Jurkat, Clone E6-1 (cell line): ENCODE measurements around the gene TRAPPC12.

Experiments
- DNase-seq: peaks from one replicate; pipeline ENCODE4 v3.0.0-alpha.2; 2011; ENCODE audit warnings: low read depth, low spot score
- H3K4me3 ChIP-seq: 2 replicates; pipeline ENCODE4 v1.5.1; 2011; ENCODE audit warnings: mild to moderate bottlenecking, low read length, control low read depth, moderate library complexity

Gene TRAPPC12

DNA sequence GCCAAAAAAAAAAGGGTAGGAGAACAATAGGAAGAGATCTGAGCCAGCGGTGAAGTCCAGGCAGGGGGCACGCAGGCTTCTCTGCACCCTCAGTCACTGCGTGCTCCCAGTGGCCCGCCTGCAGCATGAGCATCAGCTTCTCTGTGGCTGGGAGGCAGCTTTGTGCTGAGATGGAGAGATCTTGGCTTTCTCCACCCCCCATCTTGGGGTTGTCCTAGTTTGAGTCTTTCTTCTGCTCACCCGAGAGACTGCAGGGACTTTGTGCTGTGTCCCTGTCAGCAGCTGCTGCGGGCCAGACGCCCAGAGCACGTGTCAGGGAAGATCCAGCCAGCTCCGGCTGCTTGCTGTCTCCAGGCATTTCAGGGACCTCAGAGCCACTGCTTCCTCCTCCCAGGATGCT lies 20.3 kb downstream of the TRAPPC12 start:
- H3K4me3 ChIP-seq = no peak overlapping the region
- DNase-seq = no peak

- no peak overlapping the region for H3K4me3 ChIP-seq
- DNase-seq = no peak
Observed at GRCh38 chr2:3403587-3404334, 24.3 kb downstream of the TRAPPC12 start.

DNA sequence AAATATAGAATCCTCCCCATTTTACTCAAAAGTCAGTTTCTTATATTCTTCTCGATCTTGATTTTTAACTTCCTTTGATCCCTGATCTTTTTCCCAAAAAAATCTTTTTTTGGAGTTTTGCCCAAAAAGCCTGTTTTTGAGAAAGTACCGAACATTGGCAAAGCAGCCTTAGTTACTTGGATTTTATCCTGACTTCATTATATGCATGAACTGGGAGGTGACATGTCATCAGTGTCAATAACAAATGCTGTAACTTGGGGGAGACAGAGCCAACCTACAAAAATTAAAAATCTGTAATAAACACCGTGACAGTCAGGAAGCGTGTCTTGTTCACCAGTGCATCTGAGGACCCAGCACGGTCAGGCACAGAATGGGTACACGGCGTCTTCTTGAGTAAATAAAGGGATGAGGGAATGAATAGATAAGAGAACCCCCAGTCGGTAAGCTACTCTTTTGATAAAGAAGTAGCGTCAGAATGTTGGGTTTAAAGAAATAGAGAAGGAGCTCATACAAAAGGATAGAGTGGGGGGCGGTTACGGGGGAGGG lies 24.9 kb downstream of the TRAPPC12 start:
- DNase-seq = no peak
- no peak overlapping the region for H3K4me3 ChIP-seq

DNA sequence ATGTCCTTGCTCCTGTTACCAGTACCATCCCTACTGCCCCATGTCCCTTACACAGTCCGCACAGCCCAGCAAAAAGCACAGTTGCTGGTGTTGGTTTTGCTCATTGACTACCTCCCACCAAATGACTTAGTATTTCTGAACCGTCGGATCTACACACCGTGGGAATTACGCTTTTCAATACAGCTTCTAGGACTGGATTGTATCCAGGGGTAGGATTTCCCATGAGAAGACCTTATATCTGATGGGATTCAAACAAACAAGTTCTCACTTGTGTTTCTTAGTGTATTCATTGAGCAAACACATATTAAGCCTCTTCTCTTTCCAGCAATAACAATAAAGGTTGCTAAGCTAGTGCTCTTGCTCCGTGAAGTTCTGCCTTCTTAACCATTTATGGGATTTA lies 25.8 kb downstream of the TRAPPC12 start:
- H3K4me3 ChIP-seq = no peak overlapping the region
- no peak for DNase-seq

DNA sequence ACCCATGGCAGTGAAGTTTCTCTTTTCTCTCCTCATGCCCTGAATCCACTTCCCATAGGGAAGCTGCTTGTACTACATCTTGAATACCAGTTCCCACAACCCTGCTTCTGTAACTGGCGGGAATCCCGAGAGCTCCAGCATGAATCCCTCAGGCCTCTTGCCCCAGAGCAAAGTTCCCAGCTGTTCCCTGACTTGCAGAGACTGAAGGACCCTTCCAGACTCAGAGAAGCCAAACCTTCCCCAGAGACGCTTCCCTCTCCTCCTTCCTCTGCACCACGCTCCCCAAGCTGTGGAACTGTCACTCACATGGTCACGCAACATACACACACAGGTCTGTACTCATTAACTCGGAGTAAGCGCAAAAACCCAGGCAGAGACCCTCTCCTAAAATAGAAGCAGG lies 26.4 kb downstream of the TRAPPC12 start:
- H3K4me3 ChIP-seq = no peak overlapping the region
- DNase-seq = no peak

- H3K4me3 ChIP-seq = no peak overlapping the region
- DNase-seq = no peak
Observed at GRCh38 chr2:3406501-3406900, 27.0 kb downstream of the TRAPPC12 start.

DNA sequence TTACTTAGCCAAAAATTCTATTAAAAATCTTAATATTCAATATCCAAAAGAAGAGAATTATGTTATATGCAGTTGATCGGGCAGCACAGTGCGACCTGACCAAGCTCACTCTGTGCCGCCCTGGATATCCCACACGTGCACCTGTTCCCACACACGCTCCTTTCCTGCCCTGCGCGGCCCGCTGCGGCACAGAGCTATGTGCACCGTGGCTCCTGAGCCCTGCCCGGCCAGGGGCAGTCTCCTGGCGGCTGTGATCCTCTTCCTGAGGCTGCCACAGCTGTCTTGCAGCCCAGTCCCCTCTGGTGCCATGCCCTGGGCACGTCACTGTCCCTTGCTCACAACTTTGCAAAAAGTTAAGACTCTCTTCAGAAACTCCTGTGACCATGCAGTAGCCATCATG lies 29.3 kb downstream of the TRAPPC12 start:
- DNase-seq = no peak

GRCh38 chr2:3409627-3410170 lies 30.2 kb downstream of the TRAPPC12 start:
- DNase-seq = no peak
- no peak overlapping the region for H3K4me3 ChIP-seq

More for the DNA sequence above, 29.3 kb downstream of the TRAPPC12 start:
- H3K4me3 ChIP-seq = no peak overlapping the region

DNA sequence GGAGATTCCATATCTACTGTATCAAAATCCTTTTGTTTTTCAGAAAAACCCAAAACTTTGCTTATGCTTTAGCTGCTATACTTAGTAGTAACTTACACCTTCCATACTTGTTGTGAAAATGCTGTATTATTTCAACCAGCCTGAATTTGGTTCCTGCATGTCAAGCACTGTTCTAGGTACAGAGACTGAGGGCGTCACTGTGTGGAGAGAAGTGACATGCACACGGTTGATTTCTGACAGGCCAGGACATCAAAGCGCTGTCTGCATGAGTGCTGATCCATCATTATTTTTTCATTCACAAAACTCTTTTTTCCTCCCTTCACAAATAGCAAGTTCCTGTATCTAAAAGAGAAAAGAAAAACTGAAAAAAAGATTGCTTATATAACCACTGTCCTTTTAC lies 31.6 kb downstream of the TRAPPC12 start:
- no peak for DNase-seq
- H3K4me3 ChIP-seq = no peak overlapping the region

DNA sequence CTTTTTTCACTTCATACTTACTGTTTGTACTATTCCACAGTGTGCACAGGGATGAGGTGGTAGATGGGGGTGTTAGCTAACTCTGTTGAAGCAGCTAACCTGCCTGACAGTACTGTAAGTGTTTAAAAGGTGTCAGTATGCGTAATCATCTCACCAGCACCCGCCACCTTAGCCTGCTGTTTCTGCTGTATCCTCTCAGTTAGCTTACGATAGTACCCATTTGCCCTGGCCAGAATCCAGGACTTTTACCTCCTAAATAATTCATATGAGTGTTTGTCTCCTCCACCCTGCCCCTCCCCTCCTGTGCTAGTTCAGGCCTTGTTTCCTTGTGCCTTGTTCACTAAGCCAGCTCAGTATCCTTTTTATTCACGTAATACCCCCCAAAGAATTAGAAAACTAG lies 34.2 kb downstream of the TRAPPC12 start:
- H3K4me3 ChIP-seq = no peak overlapping the region
- DNase-seq = no peak

- H3K4me3 ChIP-seq = no peak overlapping the region
- DNase-seq = no peak
Observed at GRCh38 chr2:3414133-3414860, 34.8 kb downstream of the TRAPPC12 start.

GRCh38 chr2:3418766-3419404 lies 39.4 kb downstream of the TRAPPC12 start:
- no peak for DNase-seq
- no peak overlapping the region for H3K4me3 ChIP-seq

DNA sequence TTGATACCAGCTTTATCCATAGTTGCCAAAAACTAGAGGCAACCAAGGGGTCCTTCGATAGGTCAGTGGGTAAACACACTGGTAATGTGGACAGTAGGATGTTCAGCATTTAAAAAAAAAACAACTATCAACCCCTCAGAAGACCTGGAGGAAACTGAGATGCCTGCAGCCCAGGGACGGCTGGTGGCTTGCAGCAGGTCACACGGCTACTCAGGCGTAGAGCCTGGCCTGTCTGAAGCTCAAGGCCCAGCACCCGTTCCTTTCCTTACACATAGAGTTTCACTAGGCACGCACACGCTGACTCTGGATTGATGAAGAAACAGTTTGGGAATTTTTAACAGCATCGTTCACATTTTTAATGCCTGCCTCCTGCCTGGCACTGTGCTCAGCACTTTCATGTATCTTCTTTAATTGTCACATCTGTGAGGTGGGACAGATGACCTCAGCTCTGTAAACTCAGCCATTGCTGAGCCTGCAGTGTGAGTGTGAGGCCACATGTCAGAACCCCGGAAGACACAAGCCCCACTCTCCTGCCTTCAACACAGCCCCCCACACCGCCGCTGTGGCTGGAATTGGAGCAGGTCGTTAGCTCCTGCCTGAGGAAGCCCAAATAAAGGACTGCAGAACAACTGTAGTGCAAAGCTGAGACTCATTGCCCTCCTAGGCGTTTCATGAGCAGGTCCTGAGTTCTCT lies 40.7 kb downstream of the TRAPPC12 start:
- DNase-seq = no peak
- no peak overlapping the region for H3K4me3 ChIP-seq

DNA sequence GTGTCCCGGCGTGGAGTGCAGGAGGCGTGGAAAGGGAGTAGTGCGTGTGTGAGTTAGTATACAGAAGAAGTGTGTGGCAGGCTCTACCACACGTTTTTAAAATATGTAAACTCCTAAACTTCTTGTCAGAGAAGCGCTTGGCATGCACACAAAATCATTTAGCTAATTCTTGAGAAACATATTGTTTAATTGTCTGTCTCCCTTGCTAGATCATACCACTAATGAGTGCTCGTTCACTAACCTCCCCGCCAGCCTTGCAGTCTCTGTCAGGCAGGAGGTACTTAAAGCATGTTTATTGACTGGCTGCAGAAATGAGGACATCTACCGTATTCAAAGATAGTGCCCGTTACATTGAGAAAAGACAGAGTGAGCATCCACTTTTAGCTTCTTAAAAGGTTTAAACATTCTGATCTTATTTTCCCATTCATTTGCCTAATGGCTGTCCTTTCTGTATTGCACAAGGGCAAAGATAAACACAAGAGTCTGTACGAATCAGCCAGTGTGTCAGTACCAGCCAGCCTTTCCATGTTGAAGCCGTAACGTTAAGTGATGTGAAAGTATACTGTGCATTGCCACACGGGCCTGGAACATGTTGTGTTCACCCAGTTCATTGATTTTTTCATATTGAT lies 41.4 kb downstream of the TRAPPC12 start:
- no peak for DNase-seq

GRCh38 chr2:3421580-3421979 lies 42.1 kb downstream of the TRAPPC12 start:
- H3K4me3 ChIP-seq = no peak overlapping the region
- DNase-seq = no peak

More for the DNA sequence above, 41.4 kb downstream of the TRAPPC12 start:
- no peak overlapping the region for H3K4me3 ChIP-seq

GRCh38 chr2:3422161-3422779 lies 42.8 kb downstream of the TRAPPC12 start:
- DNase-seq = no peak
- H3K4me3 ChIP-seq = no peak overlapping the region

GRCh38 chr2:3423492-3424170 lies 44.1 kb downstream of the TRAPPC12 start:
- peak; percentile 65 for DNase-seq
- no peak overlapping the region for H3K4me3 ChIP-seq
